Adipose tissue (tissue), 3 donors: Measurements from ENCODE around the gene ACTRT2. TPM values are rescaled to one million over a fixed set of nuclear protein-coding genes. Genes with fewer than 3 reads are reported as not detected.

Experiments
- H3K27ac ChIP-seq: one replicate; pipeline ENCODE4 v1.5.1; 2013; ENCODE audit warnings: low read depth, low read length
- WGBS, 3 donors: extraction: QIAGEN DNeasy Blood & Tissue Kit; methylation state at CpG; one replicate each; pipeline ENCODE4 v1.1.7; 2013; 5-methylcytosine and 5-hydroxymethylcytosine counted together
- polyA plus RNA-seq, 3 donors: library from polyadenylated mRNA; stranded (reverse); fragments of 200-250 nt; gene quantifications; one replicate each; pipeline ENCODE4 v1.2.3, GENCODE V29; 2013
- donor health status: healthy with polysubstance abuse.
- donor health status: Bipolar disorder and iron deficiency.
- donor health status: healthy.

ACTRT2 gene
- polyA plus RNA-seq, 3 donors = not detected

GRCh38 chr1:2982615-2983318 is 38.5 kb upstream of the ACTRT2 start:
- no peak overlapping the region for H3K27ac ChIP-seq
- 83 to 92% (median 89%) methylated on average over 27 to 30 of the region's 30 CpGs for WGBS, 3 donors

- 69 to 84% (median 80%) methylated on average over 15 of the region's 15 CpGs for WGBS, 3 donors
- H3K27ac ChIP-seq = no peak overlapping the region
These were observed 38.0 kb upstream of the ACTRT2 start for GRCh38 chr1:2983319-2983705.

- no peak overlapping the region for H3K27ac ChIP-seq
- 74 to 83% (median 79%) methylated on average over 21 of the region's 21 CpGs for WGBS, 3 donors
These were observed 37.4 kb upstream of the ACTRT2 start for GRCh38 chr1:2983706-2984398.

GRCh38 chr1:2984399-2985061 is 36.7 kb upstream of the ACTRT2 start:
- no peak overlapping the region for H3K27ac ChIP-seq
- 85 to 91% (median 89%) methylated on average over 12 of the region's 12 CpGs for WGBS, 3 donors

- no peak overlapping the region for H3K27ac ChIP-seq
- 46 to 56% (median 54%) methylated on average over 17 of the region's 17 CpGs for WGBS, 3 donors
These were observed 36.2 kb upstream of the ACTRT2 start for GRCh38 chr1:2985067-2985561.

GRCh38 chr1:2985694-2986548 is 35.3 kb upstream of the ACTRT2 start:
- WGBS, 3 donors = 91 to 94% (median 92%) methylated on average over 5 of the region's 5 CpGs

GRCh38 chr1:2986549-2987305 is 34.5 kb upstream of the ACTRT2 start:
- WGBS, 3 donors = 86 to 92% (median 90%) methylated on average over 10 of the region's 10 CpGs

More at GRCh38 chr1:2985694-2986548, 35.3 kb upstream of the ACTRT2 start:
- H3K27ac ChIP-seq = no peak overlapping the region

GRCh38 chr1:2987773-2988172 is 33.5 kb upstream of the ACTRT2 start:
- 82 to 89% (median 86%) methylated on average over 16 of the region's 16 CpGs for WGBS, 3 donors
- H3K27ac ChIP-seq = no peak overlapping the region

More at GRCh38 chr1:2986549-2987305, 34.5 kb upstream of the ACTRT2 start:
- no peak overlapping the region for H3K27ac ChIP-seq

- WGBS, 3 donors = 75 to 82% (median 78%) methylated on average over 10 of the region's 10 CpGs
- no peak overlapping the region for H3K27ac ChIP-seq
These were observed 33.0 kb upstream of the ACTRT2 start for GRCh38 chr1:2988256-2988655.

- 86 to 89% (median 87%) methylated on average over 2 of the region's 2 CpGs for WGBS, 3 donors
- H3K27ac ChIP-seq = no peak overlapping the region
These were observed 32.1 kb upstream of the ACTRT2 start for GRCh38 chr1:2989185-2989584.

GRCh38 chr1:2989976-2990375 is 31.3 kb upstream of the ACTRT2 start:
- no peak overlapping the region for H3K27ac ChIP-seq
- WGBS, 3 donors = 84 to 90% (median 84%) methylated on average over 7 of the region's 7 CpGs

- no peak overlapping the region for H3K27ac ChIP-seq
- WGBS, 3 donors = 92 to 93% (median 92%) methylated on average over 20 of the region's 20 CpGs
These were observed 30.7 kb upstream of the ACTRT2 start for GRCh38 chr1:2990376-2991115.

- H3K27ac ChIP-seq = no peak overlapping the region
- WGBS, 3 donors = 81 to 84% (median 83%) methylated on average over 18 of the region's 18 CpGs
These were observed 29.3 kb upstream of the ACTRT2 start for GRCh38 chr1:2991753-2992495.

- no peak overlapping the region for H3K27ac ChIP-seq
- 81 to 85% (median 84%) methylated on average over 9 of the region's 9 CpGs for WGBS, 3 donors
These were observed 22.7 kb upstream of the ACTRT2 start for GRCh38 chr1:2998503-2999100.

- WGBS, 3 donors = 75 to 92% (median 77%) methylated on average over 2 of the region's 2 CpGs
- H3K27ac ChIP-seq = no peak overlapping the region
These were observed 22.1 kb upstream of the ACTRT2 start for GRCh38 chr1:2999138-2999537.

GRCh38 chr1:2999571-2999970 is 21.7 kb upstream of the ACTRT2 start:
- WGBS, 3 donors = 64 to 74% (median 73%) methylated on average over 6 of the region's 6 CpGs
- no peak overlapping the region for H3K27ac ChIP-seq
